GM23248 (cell line): ENCODE results near the gene NLGN2. TPM values are rescaled to one million over a fixed set of nuclear protein-coding genes. Genes with fewer than 3 reads are reported as not detected.

Source experiments
- DNase-seq: peaks from one replicate; pipeline ENCODE4 v3.0.0-alpha.2; 2015
- H2AFZ ChIP-seq: fragments of 200-600 bp; sonication (generic); 2 replicates; pipeline ENCODE4 v1.6.1; 2016; ENCODE audit warnings: antibody characterized with exemption
- H3F3A ChIP-seq: fragments of 200-600 bp; sonication (generic); 2 replicates; pipeline ENCODE4 v1.6.1; 2016; ENCODE audit warnings: mild to moderate bottlenecking, antibody characterized with exemption, mixed run types; ENCODE audit not compliant: insufficient read depth
- H3K27ac ChIP-seq: fragments of 200-600 bp; sonication (generic); 2 replicates; pipeline ENCODE4 v1.5.1; 2016; ENCODE audit warnings: mild to moderate bottlenecking
- H3K27me3 ChIP-seq: fragments of 200-600 bp; sonication (generic); replicated peaks from 2 replicates; pipeline ENCODE4 v1.6.1; 2016; ENCODE audit warnings: mild to moderate bottlenecking; ENCODE audit not compliant: insufficient read depth
- H3K36me3 ChIP-seq: fragments of 200-600 bp; sonication (generic); 2 replicates; pipeline ENCODE4 v1.6.1; 2016; ENCODE audit warnings: low read depth, mild to moderate bottlenecking
- H3K4me1 ChIP-seq: fragments of 200-600 bp; sonication (generic); 2 replicates; pipeline ENCODE4 v1.6.1; 2016; ENCODE audit warnings: mild to moderate bottlenecking; ENCODE audit not compliant: insufficient read depth
- H3K4me2 ChIP-seq: fragments of 200-600 bp; sonication (generic); one replicate; pipeline ENCODE4 v1.6.1; 2016; ENCODE audit warnings: mild to moderate bottlenecking; ENCODE audit not compliant: unreplicated experiment
- H3K4me3 ChIP-seq: fragments of 200-600 bp; sonication (generic); 2 replicates; pipeline ENCODE4 v1.5.1; 2016; ENCODE audit warnings: mild to moderate bottlenecking
- H3K79me2 ChIP-seq: fragments of 200-600 bp; sonication (generic); 2 replicates; pipeline ENCODE4 v1.6.1; 2016; ENCODE audit warnings: mild to moderate bottlenecking; ENCODE audit not compliant: insufficient read depth
- H3K9ac ChIP-seq: fragments of 200-600 bp; sonication (generic); 2 replicates; pipeline ENCODE4 v1.6.1; 2016; ENCODE audit warnings: mild to moderate bottlenecking
- H3K9me2 ChIP-seq: fragments of 200-600 bp; sonication (generic); 2 replicates; pipeline ENCODE4 v1.6.1; 2016; ENCODE audit warnings: mixed run types, mild to moderate bottlenecking, moderate library complexity; ENCODE audit not compliant: insufficient read depth
- H3K9me3 ChIP-seq: fragments of 200-600 bp; sonication (generic); one replicate; pipeline ENCODE4 v1.6.1; 2017; ENCODE audit warnings: low read depth
- H4K20me1 ChIP-seq: fragments of 200-600 bp; sonication (generic); 2 replicates; pipeline ENCODE4 v1.6.0; 2016; ENCODE audit not compliant: insufficient read depth
- EZH2 ChIP-seq: fragments of 200-600 bp; sonication (generic); IDR thresholded peaks from 2 replicates; pipeline ENCODE4 v1.6.1; 2018; ENCODE audit warnings: antibody characterized with exemption, mild to moderate bottlenecking; ENCODE audit not compliant: insufficient read depth, poor library complexity, severe bottlenecking
- EZH2phosphoT487 ChIP-seq: fragments of 200-600 bp; sonication (generic); IDR thresholded peaks from 2 replicates; pipeline ENCODE4 v1.6.1; 2018; ENCODE audit warnings: antibody characterized with exemption, moderate library complexity, mild to moderate bottlenecking, low read depth; ENCODE audit not compliant: insufficient read depth
- WGBS, 2 experiments: methylation state at CpG; one replicate each; pipeline ENCODE4 v1.1.6; 2015 to 2017; ENCODE audit warnings: low lambda C conversion rate in 2 of 2, low coverage in 1 of 2; ENCODE audit errors: missing lambda C conversion rate in 2 of 2; 5-methylcytosine and 5-hydroxymethylcytosine counted together
- in situ Hi-C: fragments of 300-500 bp; cut with MboI; formaldehyde crosslinking; loops from 2 replicates; pipeline ENCODE4 v1.15.0; 2020
- polyA plus RNA-seq: library from polyadenylated mRNA; unstranded; fragments of >200 nt; fragmentation: Nextera tagmentation; extraction: Ambion mirVana; gene quantifications from 2 replicates; pipeline ENCODE4 v1.2.1, GENCODE V29; 2016
- total RNA-seq: library from RNA; depleted of rRNA; stranded (reverse); fragments of >200 nt; shearing (Covaris generic); gene quantifications from 2 replicates; pipeline ENCODE4 v1.2.3, GENCODE V29; 2014

The NLGN2 gene
- total and polyA plus RNA-seq, 2 experiments from 2014 or later: 3.3 to 9.5 TPM

DNA sequence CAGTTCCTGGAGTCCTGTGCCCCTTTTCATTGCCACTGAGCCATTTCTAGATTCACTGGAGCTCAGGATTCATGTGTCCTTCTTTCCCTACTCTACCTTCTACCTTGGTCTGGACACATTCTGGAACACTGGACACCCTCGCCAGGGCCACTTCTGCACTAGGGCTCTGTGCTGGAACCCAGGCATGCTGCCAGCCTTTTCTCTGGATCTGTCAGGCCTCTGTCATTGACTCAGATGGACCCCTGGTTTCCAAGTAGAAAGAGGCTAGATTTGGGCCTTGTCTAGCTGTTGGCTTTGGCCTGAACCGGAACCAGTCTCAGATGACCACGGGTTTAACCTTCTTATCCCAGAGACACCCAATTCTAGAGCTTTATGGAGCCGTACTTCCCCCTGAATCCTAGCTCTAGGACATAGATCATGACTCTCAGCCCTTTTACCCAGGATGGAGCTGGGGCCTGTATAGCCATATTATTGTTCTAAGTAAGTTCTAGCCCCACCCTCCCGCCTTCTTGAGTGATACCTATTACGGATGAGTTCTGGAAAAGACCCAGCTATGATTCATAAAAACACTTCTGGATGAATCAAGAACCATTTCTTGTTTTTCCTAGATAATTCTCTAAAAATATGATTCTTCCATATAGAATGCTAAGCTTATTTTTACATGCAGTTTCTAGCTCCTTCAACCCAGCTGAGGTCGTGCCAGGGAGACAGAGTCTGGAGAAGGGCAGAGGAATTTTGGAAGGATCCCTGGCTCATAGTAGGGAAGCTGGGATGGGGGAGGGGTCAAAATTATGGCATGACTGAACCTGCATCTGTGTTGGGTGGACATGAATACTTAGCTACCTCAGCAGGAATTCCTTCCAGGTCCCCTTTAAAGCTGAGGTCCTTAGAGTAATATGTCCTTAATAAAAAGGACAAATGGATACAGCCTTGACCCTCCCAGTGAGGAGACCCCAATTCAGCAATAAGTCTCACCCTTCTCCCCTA is 36.1 kb downstream of the NLGN2 start:
- H3F3A ChIP-seq: peaks cover 11% of the 10 kb centered on the region
- in situ Hi-C loops: no loop called here
- no peak overlapping the region for H3K27ac ChIP-seq
- H3K9ac ChIP-seq: no peak overlapping the region
- no peak overlapping the region for H2AFZ ChIP-seq
- DNase-seq: peak; percentile 67
- peaks cover 16% of the 10 kb centered on the region for H3K4me1 ChIP-seq
- no peak overlapping the region for H3K4me2 ChIP-seq
- no peak overlapping the region for H3K4me3 ChIP-seq
- WGBS, 2 experiments: 79 to 86% methylated on average over 7 of the region's 7 CpGs
- no peaks in the 10 kb centered on the region for H3K79me2 ChIP-seq
- TF ChIP-seq EZH2phosphoT487 (no peak), EZH2 (no peak)
- no peaks in the 10 kb centered on the region for H3K9me3 ChIP-seq
- no peaks in the 10 kb centered on the region for H3K9me2 ChIP-seq
- peaks cover 36% of the 10 kb centered on the region for H3K27me3 ChIP-seq
- no peaks in the 10 kb centered on the region for H3K36me3 ChIP-seq
- no peaks in the 10 kb centered on the region for H4K20me1 ChIP-seq

DNA sequence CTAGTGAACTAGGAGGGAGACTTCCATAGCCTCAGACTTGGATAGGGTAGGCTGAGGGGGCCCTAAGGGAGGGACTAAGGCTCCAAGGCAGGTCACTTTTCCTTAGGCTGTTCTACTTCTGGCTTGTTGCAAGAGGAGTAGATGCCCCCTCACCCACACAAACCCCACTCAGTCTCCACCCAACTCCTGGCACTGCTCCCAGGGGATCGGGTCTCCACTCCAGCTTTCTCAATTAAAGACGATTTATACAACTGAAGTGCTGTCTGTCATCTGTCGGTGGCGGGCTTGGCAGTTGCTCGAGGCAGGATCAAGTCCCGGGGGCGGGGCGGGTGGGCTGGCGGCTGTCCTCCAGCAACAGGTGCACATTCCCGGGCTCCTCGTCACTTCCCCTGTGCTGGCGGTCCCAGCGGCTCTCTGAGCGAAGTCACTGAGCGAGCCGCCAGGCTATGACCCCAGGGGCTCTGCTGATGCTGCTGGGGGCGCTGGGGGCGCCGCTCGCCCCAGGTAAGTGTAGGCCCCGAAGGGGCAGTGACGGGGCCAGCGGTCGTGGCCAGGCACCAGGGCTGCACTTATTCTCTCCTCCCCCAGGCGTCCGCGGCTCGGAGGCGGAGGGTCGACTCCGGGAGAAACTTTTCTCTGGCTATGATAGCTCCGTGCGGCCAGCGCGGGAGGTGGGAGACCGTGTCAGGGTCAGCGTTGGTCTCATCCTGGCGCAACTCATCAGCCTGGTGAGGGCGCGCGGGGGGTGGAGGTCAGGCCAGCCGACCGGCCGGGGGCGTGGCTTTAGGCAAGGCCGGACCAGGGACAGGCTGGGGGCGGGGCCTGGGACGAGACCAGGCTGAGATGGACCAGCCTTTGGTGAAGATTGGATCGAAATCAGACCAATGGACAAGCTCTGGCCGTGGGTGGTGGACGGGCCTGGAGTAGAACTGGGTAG is 37.3 kb downstream of the NLGN2 start, which contains the start of gene CHRNB1:
TSS of gene CHRNB1 (plus strand) at position 380 of the 937 bp plus-strand sequence. CDS start at position 447, 67 bp downstream.
- Histone ChIP-seq H3K79me2 (no peaks in the 10 kb centered on the region), H3K4me3 (peak within 1 kb of the TSS; percentile 56), H3K4me1 (peaks cover 12% of the 10 kb centered on the region), H3K36me3 (no peaks in the 10 kb centered on the region), H3K9ac (no peak within 1 kb of the TSS), H2AFZ (peak within 1 kb of the TSS; percentile 71), H3K9me3 (no peaks in the 10 kb centered on the region), H3F3A (peaks cover 11% of the 10 kb centered on the region), H4K20me1 (no peaks in the 10 kb centered on the region), H3K27ac (no peak within 1 kb of the TSS), H3K27me3 (peaks cover 24% of the 10 kb centered on the region), H3K9me2 (no peaks in the 10 kb centered on the region), H3K4me2 (peak within 1 kb of the TSS; percentile 77)
- TF ChIP-seq EZH2phosphoT487 (no peak), EZH2 (no peak)
- 15 to 20% methylated on average over 40 to 47 of the region's 51 CpGs for WGBS, 2 experiments
- in situ Hi-C loops: no loop called here
- DNase-seq: peak; percentile 62

DNA sequence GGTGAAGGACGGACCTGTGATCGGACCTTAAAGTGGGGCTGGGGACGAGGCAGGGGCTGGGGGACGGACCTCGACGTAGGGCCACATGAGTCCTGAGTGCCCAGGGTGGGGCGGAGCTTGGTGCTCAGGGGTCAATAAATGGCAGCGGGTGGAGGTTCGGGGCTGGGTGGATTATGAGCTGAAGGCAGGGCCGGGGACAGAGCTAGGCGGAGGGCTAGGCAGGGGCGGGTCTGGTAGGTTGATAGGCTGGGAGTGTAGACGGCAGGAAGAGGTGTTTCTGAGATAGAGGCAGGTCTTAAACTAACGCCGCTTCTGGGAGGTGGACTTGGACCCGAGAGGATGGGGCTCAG is 37.9 kb downstream of the NLGN2 start:
- H3K36me3 ChIP-seq: no peaks in the 10 kb centered on the region
- H3K27me3 ChIP-seq: peaks cover 18% of the 10 kb centered on the region
- no peaks in the 10 kb centered on the region for H3K9me3 ChIP-seq
- H3K9ac ChIP-seq: no peak overlapping the region
- peak overlapping the region; percentile 56 for H3K4me3 ChIP-seq
- in situ Hi-C loops: no loop called here
- H3K79me2 ChIP-seq: no peaks in the 10 kb centered on the region
- 9 to 16% methylated on average over 7 to 16 of the region's 16 CpGs for WGBS, 2 experiments
- TF ChIP-seq EZH2phosphoT487: no peak
- TF ChIP-seq EZH2: no peak
- H3K9me2 ChIP-seq: no peaks in the 10 kb centered on the region
- no peaks in the 10 kb centered on the region for H4K20me1 ChIP-seq
- peak overlapping the region; percentile 77 for H3K4me2 ChIP-seq
- H2AFZ ChIP-seq: peak overlapping the region; percentile 71
- no peak for DNase-seq
- H3K4me1 ChIP-seq: peaks cover 11% of the 10 kb centered on the region
- H3K27ac ChIP-seq: no peak overlapping the region
- H3F3A ChIP-seq: peaks cover 16% of the 10 kb centered on the region

DNA sequence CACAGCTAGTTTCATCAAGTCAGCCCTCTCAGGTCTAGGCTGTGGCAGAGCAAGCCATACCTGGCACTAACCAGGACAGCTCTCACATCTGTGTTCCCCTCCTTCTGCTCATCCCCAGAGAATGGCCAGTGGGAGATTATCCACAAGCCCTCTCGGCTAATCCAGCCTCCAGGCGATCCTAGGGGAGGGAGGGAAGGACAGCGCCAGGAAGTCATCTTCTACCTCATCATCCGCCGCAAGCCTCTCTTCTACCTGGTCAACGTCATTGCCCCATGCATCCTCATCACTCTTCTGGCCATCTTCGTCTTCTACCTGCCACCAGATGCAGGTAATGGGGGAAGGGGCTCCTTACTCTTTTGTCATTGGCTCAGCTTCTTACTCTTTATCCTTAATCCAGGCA is 40.8 kb downstream of the NLGN2 start:
- DNase-seq: no peak
- in situ Hi-C loops: no loop called here
- TF ChIP-seq EZH2 (no peak), EZH2phosphoT487 (no peak)
- Histone ChIP-seq H2AFZ (no peak overlapping the region), H3K27ac (no peak overlapping the region), H3K9ac (no peak overlapping the region), H3K79me2 (no peaks in the 10 kb centered on the region), H3K36me3 (no peaks in the 10 kb centered on the region), H3K27me3 (peaks cover 17% of the 10 kb centered on the region), H3F3A (peaks cover 20% of the 10 kb centered on the region), H3K4me3 (no peak overlapping the region), H3K4me2 (no peak overlapping the region), H4K20me1 (no peaks in the 10 kb centered on the region), H3K9me3 (no peaks in the 10 kb centered on the region), H3K4me1 (0 out of 2 replicates have a peak, but pooled peaks cover 12% of the 10 kb centered on the region), H3K9me2 (no peaks in the 10 kb centered on the region)
- WGBS, 2 experiments: 84 to 88% methylated on average over 7 of the region's 7 CpGs
